NCI-H345 treated with DMSO at 0.1 percent for 48 hours (cell line): ENCODE results near the gene COPZ1.
A peak's percentile ranks its signal among the peaks of the same experiment; 100 is the strongest.

ENCODE experiments used
- DNase-seq: peaks from one replicate; lab custom pipeline; 2025; ENCODE audit not compliant: unreplicated experiment; lab: John Stamatoyannopoulos, UW

The COPZ1 gene

GRCh38 chr12:54358191-54358944 lies 33.4 kb downstream of the COPZ1 start:
- DNase-seq = peak; percentile 8

GRCh38 chr12:54358945-54359761 lies 34.2 kb downstream of the COPZ1 start:
- peak; percentile 99 for DNase-seq

GRCh38 chr12:54359762-54360351 lies 34.9 kb downstream of the COPZ1 start:
- no peak for DNase-seq

- peak; percentile 64 for DNase-seq
Measured at GRCh38 chr12:54360717-54361456, 36.0 kb downstream of the COPZ1 start.

GRCh38 chr12:54363047-54363446 lies 38.1 kb downstream of the COPZ1 start:
- DNase-seq = no peak

GRCh38 chr12:54363618-54364017 lies 38.7 kb downstream of the COPZ1 start:
- DNase-seq = no peak

GRCh38 chr12:54364413-54364812 lies 39.5 kb downstream of the COPZ1 start, which contains the start of gene GPR84:
Gene GPR84 (minus strand): TSS chr12:54364486. CDS start chr12:54363851, 635 bp downstream.
- no peak for DNase-seq

GRCh38 chr12:54368025-54368708 lies 43.2 kb downstream of the COPZ1 start:
- no peak for DNase-seq

GRCh38 chr12:54368709-54369596 lies 44.0 kb downstream of the COPZ1 start:
- DNase-seq = peak; percentile 64

GRCh38 chr12:54369597-54370131 lies 44.7 kb downstream of the COPZ1 start:
- no peak for DNase-seq

- DNase-seq = no peak
Measured at GRCh38 chr12:54370171-54370730, 45.3 kb downstream of the COPZ1 start.

GRCh38 chr12:54371328-54372112 lies 46.6 kb downstream of the COPZ1 start:
- DNase-seq = peak; percentile 76

- no peak for DNase-seq
Measured at GRCh38 chr12:54372113-54372806, 47.3 kb downstream of the COPZ1 start.

GRCh38 chr12:54373649-54374561 lies 49.0 kb downstream of the COPZ1 start:
- DNase-seq = no peak

- DNase-seq = peak; percentile 42
Measured at GRCh38 chr12:54374562-54375258, 49.8 kb downstream of the COPZ1 start.

GRCh38 chr12:54375259-54375579 lies 50.3 kb downstream of the COPZ1 start:
- DNase-seq = no peak
